B cell (primary cell): ENCODE data around the gene YBEY. TPM values are rescaled to one million over a fixed set of nuclear protein-coding genes. Genes with fewer than 3 reads are reported as not detected.

ENCODE experiments used
- ATAC-seq: fragments of 200-7000 bp; cut with Tn5 transposase; one replicate; pipeline ENCODE4 v1.10.0; 2021; ENCODE audit warnings: low read depth, mild to moderate bottlenecking, moderate number of reproducible peaks, moderate library complexity
- CTCF ChIA-PET: fragments of 350-600 bp; sonication (Branson Sonifier 250); formaldehyde crosslinking; loops from one replicate; lab custom pipeline; 2021; ENCODE audit warnings: antibody characterized with exemption, inconsistent platforms; lab: Charles Lee
- POLR2A ChIA-PET: fragments of 350-600 bp; sonication (Branson Sonifier 250); formaldehyde crosslinking; loops from one replicate; lab custom pipeline; 2021; ENCODE audit warnings: antibody characterized with exemption; lab: Charles Lee
- DNase-seq: peaks from one replicate; pipeline ENCODE4 v3.0.0; 2013
- H2AFZ ChIP-seq: 2 replicates; pipeline ENCODE4 v1.6.1; 2012; ENCODE audit warnings: mild to moderate bottlenecking, low read depth, low read length; ENCODE audit not compliant: insufficient read depth, poor library complexity, severe bottlenecking
- H3K27ac ChIP-seq, 2 donors: 1 replicate in 1 of 2; 2 replicates in 1 of 2; pipeline ENCODE4 v1.5.1; 2012 to 2013; ENCODE audit warnings: low read length in 2 of 2, mild to moderate bottlenecking in 2 of 2, moderate library complexity in 1 of 2
- H3K27me3 ChIP-seq, 4 experiments: fragments of 200-600 bp in 1 of 4; sonication (generic) in 1 of 4; replicated peaks in 1 of 4; 1 replicate in 2 of 4; 2 replicates in 2 of 4; pipeline versions ENCODE4 v1.6.1 to v1.7.0; 2013 to 2016; ENCODE audit warnings: low read length in 3 of 4, mild to moderate bottlenecking in 2 of 4, mixed read lengths in 1 of 4, moderate library complexity in 1 of 4; ENCODE audit not compliant: insufficient read depth in 4 of 4, control insufficient read depth in 3 of 4; ENCODE audit errors: control extremely low read depth in 1 of 4
- H3K36me3 ChIP-seq, 2 experiments: replicated peaks in 1 of 2; 1 replicate in 1 of 2; 2 replicates in 1 of 2; pipeline versions ENCODE4 v1.6.1 to v1.7.1; 2013; ENCODE audit warnings: low read length in 1 of 2; ENCODE audit not compliant: insufficient read depth in 2 of 2, control insufficient read depth in 1 of 2; ENCODE audit errors: control extremely low read depth in 1 of 2, extremely low read depth in 1 of 2
- H3K4me1 ChIP-seq, 2 donors: fragments of 200-600 bp in 1 of 2; sonication (generic) in 1 of 2; 1 replicate in 1 of 2; 2 replicates in 1 of 2; pipeline versions ENCODE4 v1.5.1 to v1.6.1; 2013 to 2017; ENCODE audit warnings: low read length in 2 of 2; ENCODE audit not compliant: control insufficient read depth in 2 of 2, insufficient read depth in 2 of 2
- H3K4me2 ChIP-seq: replicated peaks from 2 replicates; pipeline ENCODE3; 2012; ENCODE audit warnings: mild to moderate bottlenecking, low read depth, low read length; ENCODE audit not compliant: poor library complexity, severe bottlenecking
- H3K4me3 ChIP-seq, 5 experiments: fragments of 200-600 bp in 1 of 5; sonication (generic) in 1 of 5; 1 replicate in 3 of 5; 2 replicates in 2 of 5; pipeline versions ENCODE4 v1.5.1 to v1.7.0; 2011 to 2016; ENCODE audit warnings: low read length in 4 of 5, mild to moderate bottlenecking in 4 of 5, low read depth in 2 of 5, control low read depth in 1 of 5, moderate library complexity in 1 of 5; ENCODE audit not compliant: insufficient read depth in 1 of 5; ENCODE audit errors: control extremely low read depth in 1 of 5, extremely low read depth in 1 of 5
- H3K79me2 ChIP-seq: fragments of 200-600 bp; sonication (generic); one replicate; pipeline ENCODE4 v1.6.0; 2016; ENCODE audit warnings: low read length; ENCODE audit not compliant: control insufficient read depth, insufficient read depth
- H3K9ac ChIP-seq: fragments of 200-600 bp; sonication (generic); 2 replicates; pipeline ENCODE4 v1.6.1; 2017; ENCODE audit warnings: mild to moderate bottlenecking, low read length, moderate library complexity
- H3K9me3 ChIP-seq, 3 donors: one replicate each; pipeline versions ENCODE4 v1.6.1 to v1.7.1; 2013; ENCODE audit warnings: low read length in 2 of 3; ENCODE audit not compliant: control insufficient read depth in 2 of 3, insufficient read depth in 1 of 3; ENCODE audit errors: control extremely low read depth in 1 of 3
- H4K20me1 ChIP-seq: 2 replicates; pipeline ENCODE4 v1.6.0; 2012; ENCODE audit warnings: mild to moderate bottlenecking, low read length; ENCODE audit not compliant: insufficient read depth, control insufficient read depth, poor library complexity, severe bottlenecking
- H3K27ac Mint-ChIP-seq: one replicate; pipeline ENCODE4 v1.8.0; 2021; ENCODE audit warnings: mixed read lengths
- H3K27me3 Mint-ChIP-seq: one replicate; pipeline ENCODE4 v1.8.0; 2021; ENCODE audit warnings: mixed read lengths
- H3K4me1 Mint-ChIP-seq: one replicate; pipeline ENCODE4 v1.8.0; 2021; ENCODE audit warnings: mixed read lengths
- H3K4me3 Mint-ChIP-seq: one replicate; pipeline ENCODE4 v1.8.0; 2021; ENCODE audit warnings: mixed read lengths
- H3K9me3 Mint-ChIP-seq: one replicate; pipeline ENCODE4 v1.8.0; 2022; ENCODE audit warnings: mixed read lengths; ENCODE audit not compliant: insufficient read depth
- EZH2 ChIP-seq: IDR thresholded peaks from 2 replicates; pipeline ENCODE4 v1.6.1; 2012; ENCODE audit warnings: borderline replicate concordance, low read depth, mild to moderate bottlenecking, moderate library complexity, low read length; ENCODE audit not compliant: insufficient read depth, poor library complexity, severe bottlenecking
- WGBS: methylation state at CpG from one replicate; pipeline ENCODE4 v1.1.5; 2013; ENCODE audit warnings: missing lambda C conversion rate; ENCODE audit not compliant: insufficient coverage; 5-methylcytosine and 5-hydroxymethylcytosine counted together
- intact Hi-C: fragments of 100-400 bp; cut with micrococcal nuclease; formaldehyde crosslinking; loops from one replicate; pipeline ENCODE4 v1.10.0; 2022
- polyA plus RNA-seq: library from polyadenylated mRNA; depleted of rRNA; stranded (reverse); fragments of >200 nt; gene quantifications from 2 replicates; pipeline ENCODE4 v1.2.3, GENCODE V29; 2012
- total RNA-seq, 2 donors: library from RNA; stranded (reverse); fragments of 120-200 nt in 1 of 2; gene quantifications; 1 replicate in 1 of 2; 2 replicates in 1 of 2; pipeline versions ENCODE4 v1.2.3 to v1.2.4, GENCODE V29; 2013 to 2022
- TF ChIP-seq, protein P1 (sequence below): fragments of 200-600 bp; IDR thresholded peaks from one replicate; pipeline ENCODE4 v1.8.0; 2022; ENCODE audit warnings: antibody characterized with exemption, mild to moderate bottlenecking

YBEY gene
- total and polyA plus RNA-seq, 2 donors (not counting 1 experiment from before 2014, with no cell fraction given): 15.0 to 21.6 TPM

GRCh38 chr21:46291561-46291960 is 5.4 kb downstream of the YBEY start:
- Histone ChIP-seq H3K9me3 (peaks cover 0 to 12% (median 3%) of the 10 kb centered on the region in 3 donors), H3K79me2 (peaks cover 2% of the 10 kb centered on the region), H3K4me2 (no peak overlapping the region), H3K27ac (no peak overlapping the region), H3K4me1 (peaks cover 16 to 23% of the 10 kb centered on the region in 2 donors), H3K4me3 (no peak overlapping the region), H4K20me1 (no peaks in the 10 kb centered on the region), H3K9ac (no peak overlapping the region), H3K36me3 (peaks cover 2 to 12% of the 10 kb centered on the region in 2 experiments), H3K27me3 (no peaks in the 10 kb centered on the region), H2AFZ (no peak overlapping the region)
- intact Hi-C loops: no loop called here
- 94% methylated on average over 2 of the region's 2 CpGs for WGBS
- H3K27ac Mint-ChIP-seq: no peak overlapping the region
- TF ChIP-seq EZH2: no peak
- TF ChIP-seq, protein P1, sequence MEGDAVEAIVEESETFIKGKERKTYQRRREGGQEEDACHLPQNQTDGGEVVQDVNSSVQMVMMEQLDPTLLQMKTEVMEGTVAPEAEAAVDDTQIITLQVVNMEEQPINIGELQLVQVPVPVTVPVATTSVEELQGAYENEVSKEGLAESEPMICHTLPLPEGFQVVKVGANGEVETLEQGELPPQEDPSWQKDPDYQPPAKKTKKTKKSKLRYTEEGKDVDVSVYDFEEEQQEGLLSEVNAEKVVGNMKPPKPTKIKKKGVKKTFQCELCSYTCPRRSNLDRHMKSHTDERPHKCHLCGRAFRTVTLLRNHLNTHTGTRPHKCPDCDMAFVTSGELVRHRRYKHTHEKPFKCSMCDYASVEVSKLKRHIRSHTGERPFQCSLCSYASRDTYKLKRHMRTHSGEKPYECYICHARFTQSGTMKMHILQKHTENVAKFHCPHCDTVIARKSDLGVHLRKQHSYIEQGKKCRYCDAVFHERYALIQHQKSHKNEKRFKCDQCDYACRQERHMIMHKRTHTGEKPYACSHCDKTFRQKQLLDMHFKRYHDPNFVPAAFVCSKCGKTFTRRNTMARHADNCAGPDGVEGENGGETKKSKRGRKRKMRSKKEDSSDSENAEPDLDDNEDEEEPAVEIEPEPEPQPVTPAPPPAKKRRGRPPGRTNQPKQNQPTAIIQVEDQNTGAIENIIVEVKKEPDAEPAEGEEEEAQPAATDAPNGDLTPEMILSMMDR: no peak
- ChIA-PET CTCF (no interaction called here), POLR2A (no interaction called here)
- peaks cover 22% of the 10 kb centered on the region for H3K4me1 Mint-ChIP-seq
- no peak for DNase-seq
- H3K4me3 Mint-ChIP-seq: no peak overlapping the region
- no peaks in the 10 kb centered on the region for H3K27me3 Mint-ChIP-seq
- no peaks in the 10 kb centered on the region for H3K9me3 Mint-ChIP-seq
- no peak for ATAC-seq

- TF ChIP-seq EZH2: no peak
- TF ChIP-seq, protein P1: no peak
- H3K9me3 Mint-ChIP-seq: no peaks in the 10 kb centered on the region
- H3K4me3 Mint-ChIP-seq: no peak overlapping the region
- ATAC-seq: no peak
- ChIA-PET CTCF (no interaction called here), POLR2A (no interaction called here)
- peaks cover 19% of the 10 kb centered on the region for H3K4me1 Mint-ChIP-seq
- H3K27me3 Mint-ChIP-seq: peaks cover 3% of the 10 kb centered on the region
- Histone ChIP-seq H3K4me3 (no peak overlapping the region), H3K27me3 (peaks cover 0 to 10% (median 3%) of the 10 kb centered on the region in 4 experiments), H3K4me2 (no peak overlapping the region), H4K20me1 (no peaks in the 10 kb centered on the region), H3K79me2 (no peaks in the 10 kb centered on the region), H3K4me1 (peaks cover 13 to 28% of the 10 kb centered on the region in 2 donors), H3K9me3 (peaks cover 0 to 21% (median 3%) of the 10 kb centered on the region in 3 donors), H3K36me3 (peaks cover 2 to 12% of the 10 kb centered on the region in 2 experiments), H2AFZ (no peak overlapping the region), H3K27ac (no peak overlapping the region), H3K9ac (no peak overlapping the region)
- intact Hi-C loops: no loop called here
- WGBS: 45% methylated on average over 3 of the region's 10 CpGs
- H3K27ac Mint-ChIP-seq: no peak overlapping the region
- DNase-seq: no peak
These were observed 8.6 kb downstream of the YBEY start for GRCh38 chr21:46294647-46295176.
